ENCODE measurements around the gene LGMN. TPM values are rescaled to one million over a fixed set of nuclear protein-coding genes. Genes with fewer than 3 reads are reported as not detected.

LGMN gene
- total RNA-seq, 1 experiment from 2014 or later = 37.2 TPM

- BruUV-seq (replicated peaks) = no TSS peak
- DNase-seq (ENCODE audit: low read depth, low spot score) (peak; percentile 60), ATAC-seq (peak; percentile 91)
- Histone ChIP-seq H3K4me3 (ENCODE audit: low read depth in 2 of 2, low read length in 2 of 2) (no peak overlapping the region), H3K27ac (ENCODE audit: low read length) (no peak overlapping the region), H3K9me3 (ENCODE audit: control insufficient read depth, insufficient read depth, low read depth, low read length) (peaks cover 1% of the 10 kb centered on the region; the same call in 1 of the 2 replicates), H3K4me1 (ENCODE audit: control insufficient read depth, insufficient read depth, low read length) (no peaks in the 10 kb centered on the region), H3K27me3 (ENCODE audit: control insufficient read depth, insufficient read depth, low read length) (no peaks in the 10 kb centered on the region), H3K36me3 (ENCODE audit: control insufficient read depth, insufficient read depth, low read length) (no peaks in the 10 kb centered on the region)
- intact Hi-C loops (cut with micrococcal nuclease; ENCODE audit: unreplicated experiment) = loop anchor here (2.0 kb wide), 1 partner anchor 69 kb away; no protein-coding TSS in a partner anchor
- no peak for TF ChIP-seq SIN3A (IDR thresholded peaks at IDR 0.05; ENCODE audit: borderline replicate concordance, insufficient read depth, low read depth, low read length)
- TF ChIP-seq TCF7L2 (IDR thresholded peaks at IDR 0.05; ENCODE audit: low read depth, low read length) = no peak
- TF ChIP-seq CTCF (IDR thresholded peaks at IDR 0.05) = peak; percentile 65
- TF ChIP-seq, protein P1, sequence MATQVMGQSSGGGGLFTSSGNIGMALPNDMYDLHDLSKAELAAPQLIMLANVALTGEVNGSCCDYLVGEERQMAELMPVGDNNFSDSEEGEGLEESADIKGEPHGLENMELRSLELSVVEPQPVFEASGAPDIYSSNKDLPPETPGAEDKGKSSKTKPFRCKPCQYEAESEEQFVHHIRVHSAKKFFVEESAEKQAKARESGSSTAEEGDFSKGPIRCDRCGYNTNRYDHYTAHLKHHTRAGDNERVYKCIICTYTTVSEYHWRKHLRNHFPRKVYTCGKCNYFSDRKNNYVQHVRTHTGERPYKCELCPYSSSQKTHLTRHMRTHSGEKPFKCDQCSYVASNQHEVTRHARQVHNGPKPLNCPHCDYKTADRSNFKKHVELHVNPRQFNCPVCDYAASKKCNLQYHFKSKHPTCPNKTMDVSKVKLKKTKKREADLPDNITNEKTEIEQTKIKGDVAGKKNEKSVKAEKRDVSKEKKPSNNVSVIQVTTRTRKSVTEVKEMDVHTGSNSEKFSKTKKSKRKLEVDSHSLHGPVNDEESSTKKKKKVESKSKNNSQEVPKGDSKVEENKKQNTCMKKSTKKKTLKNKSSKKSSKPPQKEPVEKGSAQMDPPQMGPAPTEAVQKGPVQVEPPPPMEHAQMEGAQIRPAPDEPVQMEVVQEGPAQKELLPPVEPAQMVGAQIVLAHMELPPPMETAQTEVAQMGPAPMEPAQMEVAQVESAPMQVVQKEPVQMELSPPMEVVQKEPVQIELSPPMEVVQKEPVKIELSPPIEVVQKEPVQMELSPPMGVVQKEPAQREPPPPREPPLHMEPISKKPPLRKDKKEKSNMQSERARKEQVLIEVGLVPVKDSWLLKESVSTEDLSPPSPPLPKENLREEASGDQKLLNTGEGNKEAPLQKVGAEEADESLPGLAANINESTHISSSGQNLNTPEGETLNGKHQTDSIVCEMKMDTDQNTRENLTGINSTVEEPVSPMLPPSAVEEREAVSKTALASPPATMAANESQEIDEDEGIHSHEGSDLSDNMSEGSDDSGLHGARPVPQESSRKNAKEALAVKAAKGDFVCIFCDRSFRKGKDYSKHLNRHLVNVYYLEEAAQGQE (IDR thresholded peaks at IDR 0.05; ENCODE audit: insufficient read depth in 1 of 2, low read depth in 2 of 2, low read length in 1 of 2) = no peak
- TF ChIP-seq POLR2AphosphoS5 (IDR thresholded peaks at IDR 0.05; ENCODE audit: low read depth, low read length) = no peak
- ChIA-PET CTCF (interaction anchor here (0.5 to 1.0 kb wide), 2 partner anchors 14 to 70 kb away, joined by 3 to 4 read pairs; no protein-coding TSS in a partner anchor), POLR2A (no interaction called here)
- in situ Hi-C loops (cut with HindIII; ENCODE audit: low pct_unique_long_range_greater_than_20kb, low sequenced_read_pairs) = no loop called here
Measured at GRCh38 chr14:92783813-92784431, 35.5 kb upstream of the LGMN start.

- TF ChIP-seq TCF7L2 (IDR thresholded peaks at IDR 0.05; ENCODE audit: low read depth, low read length) (no peak), SIN3A (IDR thresholded peaks at IDR 0.05; ENCODE audit: borderline replicate concordance, insufficient read depth, low read depth, low read length) (no peak), CTCF (IDR thresholded peaks at IDR 0.05) (no peak), POLR2AphosphoS5 (IDR thresholded peaks at IDR 0.05; ENCODE audit: low read depth, low read length) (no peak)
- TF ChIP-seq, protein P1 (IDR thresholded peaks at IDR 0.05; ENCODE audit: insufficient read depth in 1 of 2, low read depth in 2 of 2, low read length in 1 of 2) = no peak
- CTCF ChIA-PET = interaction anchor here (0.6 kb wide), 1 partner anchor 106 kb away, joined by 5 read pairs; no protein-coding TSS in a partner anchor
- POLR2A ChIA-PET = no interaction called here
- ATAC-seq (no peak), DNase-seq (ENCODE audit: low read depth, low spot score) (no peak)
- intact Hi-C loops (cut with micrococcal nuclease; ENCODE audit: unreplicated experiment) = no loop called here
- no peaks in the 10 kb centered on the region for H3K27me3 ChIP-seq (ENCODE audit: control insufficient read depth, insufficient read depth, low read length)
- in situ Hi-C loops (cut with HindIII; ENCODE audit: low pct_unique_long_range_greater_than_20kb, low sequenced_read_pairs) = no loop called here
- BruUV-seq (replicated peaks) = no TSS peak
- no peak overlapping the region for H3K27ac ChIP-seq (ENCODE audit: low read length)
- H3K9me3 ChIP-seq (ENCODE audit: control insufficient read depth, insufficient read depth, low read depth, low read length) = no peaks in the 10 kb centered on the region
- H3K36me3 ChIP-seq (ENCODE audit: control insufficient read depth, insufficient read depth, low read length) = no peaks in the 10 kb centered on the region
- no peaks in the 10 kb centered on the region for H3K4me1 ChIP-seq (ENCODE audit: control insufficient read depth, insufficient read depth, low read length)
- no peak overlapping the region for H3K4me3 ChIP-seq (ENCODE audit: low read depth in 2 of 2, low read length in 2 of 2)
Measured at GRCh38 chr14:92781350-92781749, 32.9 kb upstream of the LGMN start.

Data from Panc1 (cell line).